Suprapubic skin (tissue), 4 donors: ENCODE measurements around the gene SCRN1.

ENCODE experiments used
- CTCF ChIP-seq, 2 donors: fragments of 200-600 bp in 1 of 2; fragments of 450-650 bp in 1 of 2; sonication (generic) in 1 of 2; IDR thresholded peaks; one replicate each; pipeline ENCODE4 v1.5.1; 2016 to 2019; ENCODE audit warnings: antibody characterized with exemption in 2 of 2, mild to moderate bottlenecking in 1 of 2, moderate library complexity in 1 of 2
- EP300 ChIP-seq: sonication (generic); formaldehyde crosslinking; IDR thresholded peaks from one replicate; pipeline ENCODE4 v1.6.1; 2017; ENCODE audit warnings: antibody characterized with exemption
- POLR2A ChIP-seq, 2 donors: fragments of 450-650 bp; IDR thresholded peaks; one replicate each; pipeline ENCODE4 v1.6.1; 2017; ENCODE audit warnings: antibody characterized with exemption in 2 of 2, mild to moderate bottlenecking in 2 of 2, moderate library complexity in 2 of 2
- POLR2AphosphoS5 ChIP-seq, 3 donors: sonication (generic); formaldehyde crosslinking; IDR thresholded peaks; one replicate each; pipeline ENCODE4 v1.6.1; 2017; ENCODE audit warnings: antibody characterized with exemption in 3 of 3

DNA sequence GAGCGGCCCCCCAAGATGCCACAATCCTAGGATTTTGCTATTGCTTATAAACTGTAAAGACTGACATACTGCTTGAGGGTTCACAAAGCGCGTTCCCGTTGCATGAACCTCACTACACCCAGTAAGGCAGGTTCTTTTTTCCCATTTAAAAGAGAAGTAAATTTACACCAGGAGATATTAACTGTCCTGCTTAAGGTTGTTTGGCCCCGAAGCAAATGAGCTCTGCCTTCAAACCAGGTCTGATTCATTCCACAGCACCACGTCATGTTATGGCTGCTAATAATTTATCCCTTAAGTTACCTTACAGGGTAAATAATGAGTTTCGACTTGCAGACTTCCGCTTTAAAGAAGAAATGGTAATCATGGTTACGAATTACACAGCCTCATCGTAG, 37.5 kb upstream of the SCRN1 start:
- TF ChIP-seq POLR2A (IDR thresholded peaks at IDR 0.05) (no peak), CTCF (IDR thresholded peaks at IDR 0.05) (no peak), POLR2AphosphoS5 (IDR thresholded peaks at IDR 0.05) (no peak), EP300 (no peak)
